HG02970 (cell line): Measurements from ENCODE around the gene APBA2.

ENCODE experiments used
- ATAC-seq: cut with Tn5 transposase; IDR thresholded peaks from one replicate; pipeline ENCODE4 v1.9.1; 2021; ENCODE audit warnings: mild to moderate bottlenecking, moderate library complexity, moderate number of reproducible peaks; ENCODE audit not compliant: unreplicated experiment, low FRiP score

The APBA2 gene

DNA sequence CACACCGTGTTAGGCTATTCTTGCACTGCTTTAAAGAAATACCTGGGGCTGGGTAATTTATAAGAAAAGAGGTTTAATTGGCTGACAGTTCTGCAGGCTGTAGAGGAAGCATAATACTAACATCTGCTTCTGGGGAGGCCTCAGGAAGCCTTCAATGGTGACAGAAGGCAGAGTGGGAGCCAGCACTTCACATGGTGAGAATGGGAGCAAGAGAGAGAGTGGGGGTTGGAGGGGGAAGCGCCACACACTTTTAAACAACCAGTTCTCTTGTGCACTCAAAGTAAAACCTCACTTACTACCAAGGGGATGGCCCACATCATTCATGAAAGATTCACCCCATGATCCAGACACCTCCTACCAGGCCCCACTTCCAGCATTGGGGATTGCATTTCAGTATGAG is 181.1 kb downstream of the APBA2 start:
- no peak for ATAC-seq

DNA sequence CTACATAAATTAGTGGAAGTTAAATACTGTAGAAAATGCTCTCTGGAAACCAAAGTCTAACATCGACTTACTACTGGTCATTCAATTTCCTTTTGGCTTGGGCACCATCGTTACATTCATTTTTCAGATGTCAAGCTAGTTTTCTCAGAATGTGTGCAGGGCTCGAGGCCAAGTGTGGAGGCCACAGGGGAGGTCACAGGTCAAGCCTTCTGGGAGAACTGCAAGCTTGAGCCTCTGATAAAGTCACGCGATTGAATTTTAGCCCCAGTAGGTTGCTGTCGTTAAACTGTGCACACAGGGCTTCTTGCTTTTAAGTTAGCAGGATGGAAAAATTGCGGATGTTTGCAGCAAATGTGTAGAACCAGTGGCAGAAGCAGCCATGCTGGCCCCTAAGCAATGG is 182.2 kb downstream of the APBA2 start:
- ATAC-seq, result no peak

DNA sequence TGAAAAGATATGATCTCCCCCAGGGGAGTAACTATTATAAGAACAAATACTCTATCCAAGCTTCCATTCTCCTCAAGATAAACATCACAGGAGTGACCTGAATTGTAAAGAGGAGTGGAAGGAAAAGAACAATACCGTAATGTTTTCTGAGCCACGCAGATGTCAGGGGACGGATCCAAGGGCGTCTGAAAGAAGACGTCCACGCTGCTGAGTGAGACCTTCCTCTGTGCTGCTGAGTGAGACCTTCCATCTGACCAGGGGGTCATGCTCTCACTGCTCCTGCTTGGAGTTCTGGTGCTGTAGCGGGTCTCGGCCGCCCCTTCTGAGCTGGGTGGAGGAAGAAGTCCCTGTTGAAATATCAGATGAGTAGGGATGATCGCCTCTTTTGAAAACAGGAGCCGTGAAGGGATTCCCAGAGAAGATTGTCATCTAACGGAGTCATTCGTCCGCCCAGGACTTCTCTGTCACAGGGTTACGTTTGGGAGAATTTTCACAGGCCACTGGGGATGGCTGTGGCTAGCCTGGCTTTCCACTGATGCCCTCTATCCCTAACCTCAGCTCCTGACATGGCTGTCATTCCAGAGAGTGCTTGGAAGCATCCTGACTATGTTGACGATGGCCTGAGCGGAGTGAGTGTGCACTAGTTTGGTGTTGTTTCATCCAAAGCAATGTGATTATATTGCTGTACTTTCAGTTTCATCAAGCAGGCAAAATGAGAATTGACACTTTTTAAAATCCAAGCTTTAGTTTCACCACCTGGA is 184.9 kb downstream of the APBA2 start:
- no peak for ATAC-seq

DNA sequence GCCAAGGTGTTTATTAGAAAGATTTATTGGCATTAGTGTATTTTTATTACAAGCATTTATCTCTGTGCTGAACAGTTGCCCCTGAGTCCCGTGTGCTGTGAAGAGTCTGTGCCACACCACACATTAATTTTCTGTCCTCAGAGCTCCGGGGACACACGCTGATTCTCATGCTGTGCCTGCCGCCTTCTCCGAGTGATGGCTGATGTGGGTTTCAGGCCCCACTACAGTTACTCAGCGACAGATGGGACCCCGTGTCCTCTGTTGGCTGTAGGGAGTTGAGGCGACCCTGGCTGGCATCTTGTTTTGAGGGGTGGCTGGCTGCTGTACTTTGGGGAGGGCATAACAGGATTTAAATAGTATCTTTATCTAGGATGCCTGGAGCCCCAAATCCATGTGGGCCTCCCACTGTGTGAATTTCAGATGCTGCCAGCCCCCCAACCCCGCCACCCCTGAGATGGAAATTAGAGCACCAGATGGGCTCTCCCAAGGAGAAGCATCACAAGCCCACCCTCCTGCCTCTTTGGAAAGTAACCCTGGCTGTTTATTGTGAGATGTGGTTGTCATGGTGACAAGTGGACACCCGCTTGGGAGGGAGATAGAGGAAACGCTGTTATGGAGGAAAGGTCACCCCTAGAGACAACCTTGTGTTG is 185.6 kb downstream of the APBA2 start:
- ATAC-seq, result no peak

DNA sequence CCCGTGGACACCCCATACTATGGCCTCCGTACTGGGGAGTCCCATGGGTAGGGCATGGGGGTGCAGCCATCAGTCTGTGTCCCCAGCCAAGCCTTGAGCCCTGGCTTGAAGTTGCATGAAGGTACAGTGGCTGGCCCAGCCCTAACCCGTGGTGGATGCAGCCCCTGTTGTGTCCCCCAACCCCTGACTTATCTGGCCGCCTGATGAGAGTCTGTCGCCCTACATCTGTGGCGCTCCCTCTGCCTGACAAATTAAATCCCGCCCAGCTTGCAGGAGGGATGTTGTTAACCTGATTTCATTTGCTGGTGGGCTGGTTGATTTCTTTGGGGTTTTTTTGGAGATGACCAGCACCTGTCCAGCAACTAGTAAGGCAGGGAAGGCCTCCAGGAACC is 186.1 kb downstream of the APBA2 start:
- no peak for ATAC-seq

DNA sequence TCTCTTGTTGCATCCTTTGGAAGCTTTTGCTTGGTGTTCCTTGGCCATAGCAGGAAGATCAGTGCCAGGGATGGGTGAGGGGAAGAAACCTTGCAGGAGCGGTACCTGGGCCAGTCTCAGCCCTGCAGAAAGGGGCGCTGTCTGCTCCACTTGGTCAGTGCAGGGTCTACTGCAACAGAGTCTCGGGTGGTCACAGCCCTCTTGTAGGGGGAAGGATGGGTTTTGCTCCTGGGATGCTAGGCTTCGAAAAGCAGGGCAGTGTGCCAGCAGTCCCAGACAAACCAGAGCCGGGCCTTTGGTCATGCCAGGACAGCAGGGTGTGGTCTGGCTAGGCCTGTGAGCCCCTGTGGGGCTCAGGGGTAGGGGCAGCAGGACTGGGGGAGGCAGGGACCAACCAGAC is 186.7 kb downstream of the APBA2 start:
- no peak for ATAC-seq

DNA sequence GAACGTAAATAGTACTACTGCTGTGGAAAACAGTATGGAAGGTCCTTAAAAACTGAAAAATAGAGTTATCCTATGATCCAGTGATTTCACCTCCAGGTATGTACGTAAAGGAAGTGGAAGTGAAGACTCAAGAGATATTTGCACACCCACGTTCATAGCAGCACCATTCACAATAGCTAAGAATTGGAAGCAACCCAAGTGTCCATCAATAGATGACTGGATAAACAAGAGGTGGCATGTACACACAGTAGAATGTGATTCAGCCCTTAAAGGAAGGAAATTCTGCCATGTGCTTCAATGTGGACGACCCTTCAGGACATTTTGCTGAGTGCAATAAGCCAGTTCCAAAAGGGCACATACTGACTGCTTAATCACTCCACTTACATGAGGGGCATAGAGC is 188.3 kb downstream of the APBA2 start:
- no peak for ATAC-seq

DNA sequence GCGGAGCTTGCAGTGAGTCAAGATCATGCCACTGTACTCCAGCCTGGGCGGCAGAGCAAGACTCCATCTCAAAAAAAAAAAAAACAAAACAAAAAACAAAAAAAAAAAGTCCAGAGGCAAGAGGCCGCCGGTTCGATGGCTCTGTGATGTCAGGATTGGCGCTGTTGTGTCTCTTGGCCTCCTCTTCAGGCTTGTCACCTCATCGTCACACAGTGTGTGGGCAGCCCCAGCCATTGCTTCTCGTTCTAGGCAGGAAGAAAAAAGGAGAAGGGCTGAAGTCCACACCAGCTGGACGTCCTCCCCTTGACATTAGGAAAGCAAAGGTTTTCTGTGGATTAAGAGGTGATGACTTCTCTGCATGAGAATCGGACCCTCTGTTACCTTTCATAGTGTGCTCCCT is 192.8 kb downstream of the APBA2 start:
- no peak for ATAC-seq

DNA sequence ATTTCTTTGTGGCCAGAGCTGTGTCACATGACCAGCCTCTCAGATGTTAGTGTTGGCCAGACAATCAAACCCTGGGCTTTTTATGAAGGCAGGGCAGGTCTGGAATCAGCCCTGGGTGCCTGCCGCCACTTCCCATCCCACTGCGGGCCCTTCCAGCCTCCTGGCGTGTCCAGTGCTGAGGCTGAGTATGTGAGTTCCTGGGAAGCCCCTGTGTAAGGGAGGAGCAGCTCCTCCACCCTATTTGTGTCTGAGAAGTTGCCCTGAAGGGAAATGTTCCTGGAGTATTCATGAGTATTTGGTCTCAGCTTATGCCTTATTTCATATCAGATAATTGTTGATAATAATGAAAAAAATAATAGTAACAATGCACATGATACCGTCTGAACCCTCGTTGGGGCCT is 193.7 kb downstream of the APBA2 start:
- no peak for ATAC-seq

DNA sequence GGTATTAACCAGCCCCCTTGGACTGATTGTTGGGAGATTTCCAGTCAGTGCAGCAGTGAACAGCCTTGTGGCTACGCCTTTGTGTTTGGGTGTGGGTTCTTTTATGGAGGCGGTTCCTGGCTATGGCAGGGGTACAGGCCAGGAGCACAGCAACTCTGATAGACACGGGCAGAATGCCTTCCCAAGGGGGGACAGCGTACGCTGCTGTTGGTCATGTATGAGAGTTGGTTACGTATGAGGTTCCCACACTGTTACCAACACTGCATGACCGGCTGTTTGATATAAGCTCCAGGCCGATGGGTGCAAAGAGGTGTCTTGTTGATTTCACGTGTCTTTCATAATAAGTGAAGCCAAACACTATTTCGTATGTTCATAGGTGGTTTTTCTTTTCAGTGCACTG is 196.0 kb downstream of the APBA2 start:
- ATAC-seq, result no peak

DNA sequence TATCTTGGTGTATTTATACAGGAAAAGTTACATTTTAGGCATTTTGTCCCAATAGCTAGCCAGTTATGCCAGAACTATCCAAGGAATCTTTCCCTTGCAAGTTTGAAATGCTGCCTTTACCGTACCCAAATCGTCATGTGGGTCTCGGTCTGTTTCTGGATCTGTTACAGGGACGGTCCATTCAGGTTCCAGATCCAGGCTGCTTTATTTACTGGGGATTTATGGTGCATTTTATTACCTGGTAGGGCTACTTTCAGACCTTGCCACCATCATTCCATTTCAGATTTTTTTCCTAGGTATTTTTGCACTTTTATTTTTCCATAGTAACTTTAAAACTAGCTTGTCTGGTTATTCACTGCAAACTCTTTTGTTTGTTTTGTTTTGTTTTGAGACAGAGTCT is 197.4 kb downstream of the APBA2 start:
- no peak for ATAC-seq

DNA sequence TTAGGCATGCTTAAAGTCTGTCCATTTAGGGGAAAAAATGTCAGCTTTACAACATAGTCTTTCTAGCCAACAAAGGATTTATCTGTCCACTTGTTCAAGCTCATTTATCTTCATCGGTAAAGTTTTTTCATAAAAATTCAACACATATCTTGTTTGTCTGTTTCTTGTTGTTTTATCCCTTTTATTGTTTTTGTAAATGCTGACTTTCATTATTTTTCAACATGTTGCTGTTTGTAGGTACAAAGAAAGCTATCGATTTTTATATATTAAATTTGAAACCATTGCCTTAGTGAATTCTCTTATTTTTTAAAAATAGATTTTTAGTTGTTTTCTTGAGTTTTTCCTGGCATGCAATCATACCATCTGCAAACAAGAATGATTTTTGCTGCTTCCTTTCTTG is 198.1 kb downstream of the APBA2 start:
- no peak for ATAC-seq

DNA sequence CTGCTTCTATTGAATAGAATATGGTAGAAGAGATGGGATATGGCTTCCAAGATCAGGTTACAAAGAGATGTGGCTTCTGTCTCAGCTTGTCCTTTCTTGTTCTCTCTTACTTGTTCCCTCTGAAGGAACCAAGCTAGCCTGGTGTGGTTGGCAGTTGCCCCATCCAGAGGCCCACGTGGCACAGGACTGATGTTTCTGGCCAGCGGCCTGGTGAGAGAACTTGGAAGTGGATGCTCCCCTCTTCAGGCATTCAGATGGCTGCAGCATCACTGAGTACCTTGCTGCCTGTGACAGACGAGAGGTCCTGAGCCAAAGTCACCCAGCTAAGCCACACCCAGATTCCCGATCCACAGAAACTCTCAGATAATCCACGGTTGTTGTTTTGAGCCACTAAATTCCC is 200.2 kb downstream of the APBA2 start:
- ATAC-seq, result no peak

DNA sequence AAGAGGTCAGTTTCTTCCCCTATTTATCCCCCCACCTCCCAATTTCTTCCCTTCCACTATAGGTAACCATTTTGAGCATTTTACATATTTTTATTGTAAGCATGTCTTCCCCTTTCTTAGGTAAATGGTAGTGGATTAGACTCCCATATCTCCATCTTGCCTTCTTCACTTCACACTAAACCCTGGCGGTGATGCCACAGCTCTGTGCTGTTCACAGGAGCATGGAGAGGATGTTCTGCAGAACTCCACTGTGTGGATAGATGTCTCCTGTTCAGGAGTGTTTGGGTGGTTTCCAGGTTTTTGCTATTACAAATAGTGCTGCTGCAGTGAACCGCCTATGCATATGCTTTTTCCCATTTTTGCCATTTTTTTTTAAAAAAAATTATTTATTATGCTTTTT is 201.1 kb downstream of the APBA2 start:
- no peak for ATAC-seq

DNA sequence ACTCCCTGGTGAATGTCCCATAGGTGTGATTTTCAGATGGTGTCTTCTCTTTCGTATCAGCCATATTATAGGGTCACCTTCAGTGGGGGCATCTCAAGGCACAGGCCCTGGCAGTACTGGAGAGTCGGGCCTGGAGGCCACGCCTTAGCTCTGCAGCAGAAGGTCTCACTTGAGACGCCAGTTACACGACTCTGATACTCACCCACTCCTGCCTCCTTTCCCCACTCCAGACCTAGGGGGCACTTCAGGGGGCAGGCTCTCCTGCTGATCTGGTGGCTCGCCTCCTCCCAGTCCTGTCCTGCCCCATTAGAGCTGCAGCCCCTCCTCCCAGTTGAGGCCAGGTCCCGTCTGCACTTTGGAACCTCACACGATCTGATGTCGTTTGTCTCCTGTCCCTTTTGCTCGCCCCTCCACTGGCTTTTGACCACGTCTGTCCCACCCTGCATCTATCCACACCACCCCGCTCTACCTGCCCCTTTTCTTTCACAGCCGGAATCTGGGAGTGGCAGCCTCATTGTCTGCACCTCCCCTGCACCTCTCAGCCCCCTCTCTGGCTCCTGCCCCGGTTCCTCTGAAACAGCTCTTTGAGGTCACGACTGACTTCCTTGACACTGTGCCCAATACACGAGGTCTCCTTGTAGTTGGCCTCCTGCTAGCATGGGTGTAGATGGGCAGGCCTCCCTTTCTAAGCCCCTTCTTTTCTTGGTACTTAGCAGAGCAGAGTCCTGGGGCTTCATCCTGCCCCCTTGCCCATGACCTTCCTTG is 201.9 kb downstream of the APBA2 start:
- ATAC-seq, result no peak

DNA sequence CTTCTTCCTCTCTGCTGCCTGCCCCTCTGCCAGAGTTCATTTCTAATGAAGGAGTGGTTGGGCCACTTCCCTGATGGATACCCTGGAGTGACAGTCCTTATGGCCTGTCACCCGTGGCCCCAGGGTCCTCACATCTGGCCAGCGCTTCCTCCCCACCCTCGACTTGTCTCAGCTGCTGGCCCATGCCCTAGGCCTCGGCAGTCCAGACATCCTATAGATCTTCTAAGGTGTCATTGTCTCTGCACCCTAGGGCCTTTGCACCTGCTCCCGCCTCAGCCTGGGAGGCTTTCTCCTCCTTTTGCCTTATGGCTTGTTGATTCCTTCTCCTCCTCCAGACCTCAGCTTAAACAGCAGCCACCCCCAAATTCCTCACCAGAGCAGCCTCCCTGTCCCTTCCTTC is 202.9 kb downstream of the APBA2 start:
- ATAC-seq, result no peak

DNA sequence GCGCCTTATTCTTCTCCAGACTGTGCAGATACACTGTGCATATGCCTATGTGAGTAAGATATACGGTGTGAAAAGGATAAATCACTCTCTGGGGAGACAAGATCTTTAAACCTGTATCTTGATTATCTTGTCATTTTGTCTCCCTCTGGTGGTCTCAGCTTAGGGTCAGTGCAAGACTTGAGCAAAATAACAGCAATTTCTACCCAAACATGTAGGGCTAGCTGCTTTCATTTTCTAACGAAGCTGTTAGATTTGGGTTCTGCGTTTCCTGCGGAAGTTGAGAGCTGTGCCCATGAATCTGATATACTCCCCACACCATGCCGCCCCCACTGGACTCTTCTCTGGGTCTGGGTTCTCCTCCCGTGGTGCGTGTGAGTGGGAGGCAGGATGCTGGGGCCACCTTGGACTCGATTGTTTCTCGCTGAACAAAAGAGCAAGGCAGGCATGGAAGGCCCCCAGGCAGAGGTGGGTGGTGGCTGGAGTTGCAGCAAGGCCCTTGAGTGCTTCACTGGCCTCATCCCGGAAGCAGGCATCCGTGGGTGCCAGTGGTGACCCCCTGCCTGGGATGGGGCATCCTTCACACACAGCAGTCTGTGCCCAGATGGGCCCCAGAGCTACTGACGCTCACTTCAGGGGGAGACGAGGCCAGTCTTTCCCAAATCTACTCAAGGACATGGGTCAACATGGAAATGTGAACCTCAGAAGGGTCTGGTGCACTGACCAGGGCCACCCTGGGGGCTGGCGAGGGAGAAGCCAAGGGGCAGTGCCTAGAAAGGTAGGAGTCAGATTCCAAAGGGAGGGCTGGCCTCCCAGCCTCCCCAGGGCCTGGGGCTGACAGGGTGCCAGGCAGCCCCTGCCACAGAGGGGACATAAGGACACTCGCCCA is 204.2 kb downstream of the APBA2 start:
- ATAC-seq, result no peak

DNA sequence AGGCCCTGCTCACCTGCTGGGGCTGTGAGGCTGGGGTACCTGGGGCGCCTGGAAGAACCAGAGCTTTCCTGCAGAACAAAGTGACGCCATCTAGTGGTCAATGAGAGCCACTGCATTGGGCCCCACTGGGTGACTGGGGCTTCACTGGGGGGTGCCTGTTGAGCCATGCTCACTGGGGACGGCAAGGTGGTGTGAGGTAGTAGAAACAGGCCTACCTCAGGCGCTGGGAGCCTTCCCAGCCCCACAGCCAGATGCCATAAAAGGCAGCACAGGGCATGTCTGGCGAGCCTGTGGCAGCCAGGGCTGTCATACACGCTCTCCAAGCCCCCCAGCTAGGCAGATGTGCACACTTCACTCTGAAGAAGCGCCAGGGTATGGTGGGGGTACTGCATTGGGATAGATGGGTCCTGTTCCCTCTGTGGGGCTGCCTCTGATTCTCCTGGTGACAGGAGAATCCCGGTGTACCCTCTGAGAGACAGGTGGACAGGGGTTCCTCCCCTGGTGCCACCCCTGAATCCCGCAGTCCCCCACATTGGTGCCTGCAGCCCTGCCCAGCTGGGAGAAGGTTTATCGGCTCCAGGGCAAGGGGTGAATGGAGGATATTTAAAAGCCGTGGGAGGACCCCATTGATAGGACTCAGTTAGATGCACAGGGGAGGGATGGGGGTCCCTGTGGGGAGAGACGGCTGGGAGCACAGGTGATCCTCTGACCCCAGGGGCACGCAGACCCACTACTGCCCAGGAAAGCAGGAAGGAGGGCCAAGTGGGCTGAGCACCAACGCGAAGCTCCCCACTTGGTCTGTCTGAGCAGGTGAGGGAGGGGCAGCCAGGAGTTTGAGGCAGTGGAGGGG is 205.1 kb downstream of the APBA2 start:
- no peak for ATAC-seq

DNA sequence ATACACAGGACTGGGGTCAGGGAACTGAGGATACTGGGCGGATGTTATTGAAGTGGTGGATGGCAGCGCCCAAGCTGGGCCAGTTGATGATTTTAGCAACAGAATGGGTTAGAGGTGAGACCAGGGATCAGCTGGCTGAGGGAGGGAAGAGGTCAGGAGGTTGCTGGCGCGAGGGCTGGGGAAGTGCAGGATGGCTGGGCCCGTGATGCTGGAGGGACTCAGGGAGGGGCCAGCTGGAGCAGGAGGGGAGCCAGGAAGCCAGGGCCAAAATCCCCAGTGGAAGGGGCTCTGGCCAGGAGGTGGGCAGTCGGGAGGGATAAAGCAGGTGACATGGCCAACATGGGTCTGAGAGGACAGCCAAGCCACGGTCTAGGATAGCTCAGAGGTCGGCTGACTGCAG is 205.9 kb downstream of the APBA2 start:
- no peak for ATAC-seq
